Frontal cortex (tissue), 4 donors: ENCODE results near the gene RNF5. TPM values are rescaled to one million over a fixed set of nuclear protein-coding genes. Genes with fewer than 3 reads are reported as not detected.

ENCODE experiments used
- DNase-seq, 2 donors: peaks; one replicate each; pipeline ENCODE4 v3.0.0; 2012; ENCODE audit warnings: low spot score in 2 of 2
- FAIRE-seq: peaks from 2 replicates; lab custom pipeline; 2012; peaks lifted over from hg19 to GRCh38; lab: Jason Lieb, UNC
- small RNA-seq: library from RNA; depleted of rRNA; stranded (forward); fragments of <200 nt; gene quantifications from one replicate; pipeline ENCODE3, GENCODE V24; 2014
- total RNA-seq: library from RNA; depleted of rRNA; stranded (reverse); fragments of >200 nt; gene quantifications from one replicate; pipeline ENCODE4 v1.2.3, GENCODE V29; 2014
- donor health status: control.
- donor health status: control.
- donor health status: control.

Gene RNF5
- total RNA-seq, 1 donor from 2014 or later: 104 TPM

GRCh38 chr6:32224696-32225095 lies 46.5 kb downstream of the RNF5 start:
- FAIRE-seq: no peak
- no peak for DNase-seq

- no peak for DNase-seq
- no peak for FAIRE-seq
These were observed 48.2 kb downstream of the RNF5 start for GRCh38 chr6:32226434-32226833.

Small RNA genes within 50 kb of the gene (small RNA-seq; reads per million reads assigned to genes)
- gene AL662884.1 (not detected), gene MIR6833 (not detected)

Other genes starting within 250 kb of the RNF5 start
- gene CFB, start 232.3 kb upstream of the RNF5 start, total RNA-seq: 0.82 TPM
- gene NELFE, start 219.4 kb upstream of the RNF5 start, total RNA-seq: 45.7 TPM
- 30.2 TPM for gene SKIC2, start 219.2 kb upstream of the RNF5 start, total RNA-seq
- 7.3 TPM for gene DXO, start 206.3 kb upstream of the RNF5 start, total RNA-seq
- 10.6 TPM for gene C4A, start 196.3 kb upstream of the RNF5 start, total RNA-seq
- 9.0 TPM for gene C4B, start 163.6 kb upstream of the RNF5 start, total RNA-seq
- gene CYP21A2, start 140.0 kb upstream of the RNF5 start, total RNA-seq: under 0.01 TPM
- 4.5 TPM for gene TNXB, start 69.1 kb upstream of the RNF5 start, total RNA-seq
- 13.0 TPM for gene ATF6B, start 50.2 kb upstream of the RNF5 start, total RNA-seq
- gene FKBPL, start 48.1 kb upstream of the RNF5 start, total RNA-seq: 4.5 TPM
- 0.41 TPM for gene PRRT1, start 26.5 kb upstream of the RNF5 start, total RNA-seq
- 9.8 TPM for gene PPT2, start 24.3 kb upstream of the RNF5 start, total RNA-seq
- 5.7 TPM for gene EGFL8, start 13.8 kb upstream of the RNF5 start, total RNA-seq
- 14.3 TPM for gene AGPAT1, start 2.3 kb upstream of the RNF5 start, total RNA-seq
- 0.82 TPM for gene AGER, start 5.8 kb downstream of the RNF5 start, total RNA-seq
- 11.8 TPM for gene PBX2, start 11.8 kb downstream of the RNF5 start, total RNA-seq
- gene GPSM3, start 14.2 kb downstream of the RNF5 start, total RNA-seq: 0.41 TPM
- 5.3 TPM for gene NOTCH4, start 45.7 kb downstream of the RNF5 start, total RNA-seq
- gene TSBP1, start 193.5 kb downstream of the RNF5 start, total RNA-seq: not detected
- not detected for gene BTNL2, start 228.8 kb downstream of the RNF5 start, total RNA-seq